GM12873 (cell line): ENCODE data around the gene ZFYVE1.

Source experiments
- CTCF ChIP-seq: IDR thresholded peaks from 2 replicates; pipeline ENCODE4 v1.5.1; 2012; ENCODE audit warnings: low read depth, mild to moderate bottlenecking, moderate library complexity, low read length, control low read depth; ENCODE audit not compliant: insufficient read depth; ENCODE audit errors: missing control alignments

The ZFYVE1 gene

DNA sequence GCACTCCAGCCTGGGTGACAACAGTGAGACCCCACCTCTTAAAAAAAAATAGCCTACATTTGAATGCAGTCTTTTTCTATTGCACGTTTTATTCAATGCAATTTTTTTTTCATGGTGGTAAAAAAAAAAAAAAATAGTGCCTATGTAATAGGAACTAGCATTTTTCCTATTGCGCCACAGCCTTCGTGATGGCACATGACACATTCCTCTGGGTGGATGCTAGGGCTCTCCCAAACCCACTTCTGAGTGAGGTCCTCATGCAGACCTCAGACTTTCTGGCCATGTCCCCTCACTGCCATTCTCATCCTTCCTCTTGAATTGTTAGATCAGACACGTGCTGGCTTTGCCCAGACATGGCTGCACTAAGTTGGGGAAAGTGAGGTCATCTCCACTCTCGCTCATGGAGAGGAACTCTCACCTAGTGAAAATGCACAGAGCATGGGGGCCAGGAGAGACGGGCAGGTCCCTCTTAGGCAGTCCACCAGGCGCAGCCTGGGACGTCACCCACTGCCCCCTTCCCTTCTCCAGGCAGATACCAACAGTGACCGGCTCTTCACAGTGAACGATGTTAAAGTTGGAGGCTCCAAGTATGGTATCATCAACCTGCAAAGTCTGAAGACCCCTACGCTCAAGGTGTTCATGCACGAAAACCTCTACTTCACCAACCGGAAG, 81.4 kb downstream of the ZFYVE1 start:
- TF ChIP-seq CTCF, result no peak

DNA sequence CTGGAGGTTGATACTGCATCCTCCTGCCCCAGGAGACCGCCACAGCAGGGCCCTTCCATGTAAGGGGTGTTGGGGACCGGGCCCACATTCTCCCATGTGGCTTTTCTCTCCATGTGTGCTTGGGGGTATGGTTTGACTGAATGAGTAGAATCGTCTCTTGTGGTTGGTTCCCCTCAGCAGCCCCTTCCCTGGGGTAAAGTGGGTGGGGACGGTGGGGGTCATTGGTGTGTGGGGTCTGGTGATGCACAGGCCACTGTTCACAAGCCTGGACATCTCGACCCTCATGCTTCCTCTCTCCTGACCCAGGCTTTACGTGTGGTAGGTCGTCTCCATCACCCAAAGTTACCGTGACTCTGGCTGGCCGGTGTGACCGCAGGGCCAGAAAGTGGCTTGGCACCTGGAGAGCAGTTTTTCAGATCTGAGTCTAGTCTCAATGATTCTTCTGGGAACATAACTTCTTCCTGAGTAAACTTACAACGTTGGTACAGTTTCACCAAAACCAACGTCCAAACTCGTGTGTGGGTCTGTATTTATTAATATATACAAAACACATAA, 83.0 kb downstream of the ZFYVE1 start:
- no peak for TF ChIP-seq CTCF

DNA sequence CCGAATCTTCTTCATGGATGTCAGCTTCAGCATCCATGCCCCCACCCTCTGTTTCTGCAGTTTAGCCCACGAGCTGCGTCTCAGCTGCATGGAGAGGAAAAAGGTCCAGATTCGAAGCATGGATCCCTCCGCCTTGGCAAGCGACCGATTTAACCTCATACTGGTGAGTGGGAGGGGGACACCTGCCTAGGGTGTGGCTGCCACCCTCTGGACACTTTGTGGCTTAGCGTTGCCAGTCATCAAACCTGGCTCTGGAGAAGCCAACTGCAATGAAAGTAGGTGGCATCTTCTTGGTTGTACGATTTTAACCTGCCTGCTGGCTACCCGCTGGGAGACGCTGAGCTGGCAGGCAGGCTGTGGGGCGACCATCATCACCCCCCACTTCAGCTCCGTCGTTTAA, 84.0 kb downstream of the ZFYVE1 start:
- TF ChIP-seq CTCF, result no peak

DNA sequence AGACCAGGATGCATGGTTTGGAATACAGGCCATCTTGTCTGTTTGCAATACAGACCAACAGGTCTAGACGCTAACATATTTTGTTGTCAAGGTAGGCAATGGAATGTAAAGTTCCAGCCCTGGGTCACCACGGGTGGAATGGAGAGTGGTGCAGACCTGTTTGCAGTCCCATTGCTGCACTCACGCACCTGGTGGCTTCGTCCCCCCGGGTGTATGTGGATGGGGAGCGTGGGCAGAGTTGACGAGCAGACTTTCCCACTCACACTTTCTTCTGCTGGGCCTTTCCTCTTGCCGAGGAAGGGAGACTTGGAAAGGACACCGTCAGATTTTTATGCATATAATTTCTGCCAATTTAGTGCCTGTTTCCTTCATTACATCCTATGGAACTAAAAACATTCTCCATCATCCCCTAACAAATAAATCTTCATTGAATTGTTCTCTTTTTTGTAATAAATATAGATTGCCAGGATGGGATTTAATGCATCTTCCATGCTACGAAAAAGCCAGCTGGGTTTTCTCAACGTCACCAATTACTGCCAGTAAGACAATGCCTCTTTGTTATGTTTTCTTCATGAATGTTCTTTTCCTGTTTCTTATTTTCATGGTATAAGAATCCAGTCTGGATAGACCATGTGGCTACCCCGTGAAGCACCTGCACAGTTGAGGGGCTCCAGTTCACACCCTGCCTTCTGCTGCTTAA, 85.5 kb downstream of the ZFYVE1 start:
- no peak for TF ChIP-seq CTCF

- TF ChIP-seq CTCF, result no peak
Measured at GRCh38 chr14:72939630-72940029, 87.3 kb downstream of the ZFYVE1 start.

DNA sequence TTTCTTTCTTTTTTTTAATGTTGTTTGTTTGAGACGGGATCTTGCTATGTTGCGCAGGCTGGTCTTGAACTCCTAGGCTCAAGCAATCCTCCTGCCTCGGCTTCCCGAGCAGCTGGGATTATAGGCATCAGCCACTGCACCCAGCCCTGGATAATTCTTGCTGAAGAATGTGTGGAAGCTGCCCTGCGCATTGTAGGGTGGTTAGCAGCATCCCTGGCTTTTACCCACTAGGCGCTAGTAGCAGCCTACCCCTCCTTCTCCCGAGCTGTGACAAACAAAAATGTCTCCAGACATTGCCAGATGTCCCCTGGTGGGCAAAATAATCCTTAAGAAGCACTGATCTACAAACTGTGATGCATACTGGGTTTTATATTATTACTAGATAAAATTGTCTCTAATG, 94.0 kb downstream of the ZFYVE1 start:
- no peak for TF ChIP-seq CTCF

GRCh38 chr14:72929316-72930080, 97.4 kb downstream of the ZFYVE1 start:
- no peak for TF ChIP-seq CTCF
